Measurements from ENCODE around the gene GJD4.

Gene GJD4

DNA sequence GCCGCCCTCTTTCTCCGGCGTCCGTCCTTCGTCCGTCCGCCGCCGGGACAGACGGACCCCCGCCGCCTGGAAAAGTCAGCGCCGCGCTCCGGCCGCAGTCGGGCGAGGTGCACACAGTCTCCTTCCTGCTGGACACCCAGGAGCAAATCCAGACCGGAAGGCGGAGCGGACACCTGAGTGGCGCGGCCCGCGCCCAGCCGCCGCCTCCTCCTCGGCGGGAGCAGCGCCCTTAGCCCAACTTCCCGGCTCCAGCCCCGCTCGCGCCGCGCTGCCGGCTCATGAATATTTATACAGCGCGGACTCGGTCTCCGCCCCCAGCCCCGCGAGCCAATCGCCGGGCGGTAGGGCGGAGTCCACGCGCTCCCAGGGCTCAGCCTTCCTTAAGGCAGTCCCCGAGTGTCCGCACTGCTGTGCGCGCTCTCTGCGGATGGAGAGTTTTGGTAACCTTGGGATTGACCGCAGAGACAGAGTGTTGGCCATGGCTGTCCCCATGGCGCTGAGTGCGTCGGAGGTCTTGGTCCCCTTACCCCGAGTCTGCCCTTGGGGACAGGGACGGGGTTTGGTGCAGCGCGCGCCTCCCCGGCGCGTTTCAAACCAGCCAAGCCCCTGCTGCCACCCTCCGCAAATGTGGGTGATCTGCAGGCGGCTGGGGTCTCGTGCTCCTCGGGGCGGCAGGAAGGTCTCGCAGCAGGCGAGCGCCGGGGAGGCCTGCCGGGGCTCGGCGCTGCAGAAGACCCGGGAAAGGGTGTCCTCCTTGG, 37.1 kb downstream of the GJD4 start, which contains the start of gene FZD8:
TSS of gene FZD8 (minus strand) at position 262 of the 758 bp plus-strand sequence. CDS start 867 bp downstream, outside the sequence.
- DNase-seq (ENCODE audit: insufficient read length) (peak; percentile 74), FAIRE-seq (peak; percentile 27)
- TF ChIP-seq POLR2A (IDR thresholded peaks at IDR 0.05; ENCODE audit: low read depth, low read length) (no peak), TAF1 (IDR thresholded peaks at IDR 0.05; ENCODE audit: borderline replicate concordance, low read depth, low read length) (no peak), POLR2AphosphoS5 (IDR thresholded peaks at IDR 0.05; ENCODE audit: low read depth, low read length) (no peak)

GRCh38 chr10:35642793-35643114, 37.6 kb downstream of the GJD4 start:
- TF ChIP-seq POLR2A (IDR thresholded peaks at IDR 0.05; ENCODE audit: low read depth, low read length), result no peak
- TF ChIP-seq POLR2AphosphoS5 (IDR thresholded peaks at IDR 0.05; ENCODE audit: low read depth, low read length), result no peak
- TF ChIP-seq TAF1 (IDR thresholded peaks at IDR 0.05; ENCODE audit: borderline replicate concordance, low read depth, low read length), result no peak
- no peak for FAIRE-seq
- DNase-seq (ENCODE audit: insufficient read length), result no peak

DNA sequence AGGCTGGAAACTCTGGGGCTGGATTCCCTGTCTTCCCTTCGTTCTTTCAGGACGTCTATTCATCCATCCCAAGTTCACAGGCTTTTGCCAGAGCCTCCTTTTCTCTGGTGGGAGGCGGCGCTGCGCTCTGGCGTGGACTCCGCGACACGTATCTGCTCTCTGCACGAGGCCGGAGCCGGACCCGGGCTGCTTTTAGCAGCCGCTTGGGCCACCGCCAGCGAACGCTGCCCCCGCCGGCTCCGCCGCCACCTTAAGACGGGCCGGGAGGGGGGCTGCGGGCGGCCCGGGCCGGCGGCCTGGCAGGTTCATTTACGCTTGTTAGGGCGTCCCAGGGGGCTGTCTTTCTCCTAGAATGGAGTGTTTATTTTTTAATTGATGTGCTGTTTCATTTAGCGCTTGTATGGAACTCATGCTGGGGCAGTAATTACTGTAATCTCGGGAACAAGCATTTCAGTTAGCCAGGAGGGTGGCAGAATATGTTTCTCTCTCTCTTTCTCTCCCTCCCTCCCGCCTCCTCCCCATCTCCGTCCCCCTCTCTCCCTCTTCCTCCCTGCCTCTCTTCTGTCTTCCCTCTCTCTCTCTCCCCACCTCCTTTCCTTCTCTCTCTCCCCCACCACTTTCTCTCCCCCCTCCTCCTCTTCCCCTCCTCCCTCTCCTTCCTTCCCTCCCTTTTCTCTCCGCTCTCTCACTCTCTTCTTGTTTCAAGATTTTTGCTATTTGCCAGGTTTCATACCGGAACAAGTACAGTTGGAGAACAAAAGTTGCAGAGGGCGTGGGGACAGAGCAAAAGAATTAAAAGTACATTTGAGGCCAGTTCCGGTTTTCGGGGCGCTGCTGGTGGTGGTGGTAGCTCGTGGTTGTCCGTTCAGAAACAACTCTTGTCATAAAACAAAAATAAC, 38.3 kb downstream of the GJD4 start:
- FAIRE-seq (no peak), DNase-seq (ENCODE audit: insufficient read length) (no peak)
- TF ChIP-seq TAF1 (IDR thresholded peaks at IDR 0.05; ENCODE audit: borderline replicate concordance, low read depth, low read length), result no peak
- no peak for TF ChIP-seq POLR2A (IDR thresholded peaks at IDR 0.05; ENCODE audit: low read depth, low read length)
- TF ChIP-seq POLR2AphosphoS5 (IDR thresholded peaks at IDR 0.05; ENCODE audit: low read depth, low read length), result no peak

GRCh38 chr10:35644050-35644950, 39.2 kb downstream of the GJD4 start:
- no peak for TF ChIP-seq POLR2A (IDR thresholded peaks at IDR 0.05; ENCODE audit: low read depth, low read length)
- no peak for TF ChIP-seq TAF1 (IDR thresholded peaks at IDR 0.05; ENCODE audit: borderline replicate concordance, low read depth, low read length)
- no peak for TF ChIP-seq POLR2AphosphoS5 (IDR thresholded peaks at IDR 0.05; ENCODE audit: low read depth, low read length)
- FAIRE-seq, result no peak
- no peak for DNase-seq (ENCODE audit: insufficient read length)

GRCh38 chr10:35650894-35651293, 45.8 kb downstream of the GJD4 start:
- DNase-seq (ENCODE audit: insufficient read length), result no peak
- no peak for TF ChIP-seq POLR2AphosphoS5 (IDR thresholded peaks at IDR 0.05; ENCODE audit: low read depth, low read length)
- FAIRE-seq, result no peak

GRCh38 chr10:35652824-35653223, 47.7 kb downstream of the GJD4 start:
- FAIRE-seq (no peak), DNase-seq (ENCODE audit: insufficient read length) (no peak)
- no peak for TF ChIP-seq POLR2A (IDR thresholded peaks at IDR 0.05; ENCODE audit: low read depth, low read length)
- no peak for TF ChIP-seq TAF1 (IDR thresholded peaks at IDR 0.05; ENCODE audit: borderline replicate concordance, low read depth, low read length)
- TF ChIP-seq POLR2AphosphoS5 (IDR thresholded peaks at IDR 0.05; ENCODE audit: low read depth, low read length), result no peak

- FAIRE-seq, result no peak
Measured at GRCh38 chr10:35657621-35658020, 52.5 kb downstream of the GJD4 start.

More at GRCh38 chr10:35657621-35658020, 52.5 kb downstream of the GJD4 start:
- TF ChIP-seq POLR2AphosphoS5 (IDR thresholded peaks at IDR 0.05; ENCODE audit: low read depth, low read length) (no peak), TAF1 (IDR thresholded peaks at IDR 0.05; ENCODE audit: borderline replicate concordance, low read depth, low read length) (no peak), POLR2A (IDR thresholded peaks at IDR 0.05; ENCODE audit: low read depth, low read length) (no peak)
- no peak for DNase-seq (ENCODE audit: insufficient read length)

Measured in GM12892 (cell line).